Adrenal gland (tissue), 5 donors: Measurements from ENCODE around the gene LMCD1.

Experiments
- CTCF ChIP-seq, 6 experiments: fragments of 450-650 bp in 4 of 6; fragments of 200-600 bp in 2 of 6; sonication (generic) in 1 of 6; IDR thresholded peaks; 1 replicate in 5 of 6; 2 replicates in 1 of 6; pipeline versions ENCODE4 v1.5.1 to v1.8.0; 2016 to 2021; ENCODE audit warnings: antibody characterized with exemption in 6 of 6, mild to moderate bottlenecking in 2 of 6, moderate library complexity in 1 of 6
- POLR2A ChIP-seq, 2 donors: fragments of 450-650 bp; IDR thresholded peaks; one replicate each; pipeline ENCODE4 v1.6.1; 2017; ENCODE audit warnings: antibody characterized with exemption in 2 of 2, mild to moderate bottlenecking in 2 of 2, moderate library complexity in 1 of 2
- donor health status: DM: no; HTN: no; CAD: no.

- TF ChIP-seq POLR2A (IDR thresholded peaks at IDR 0.05) (no peak), CTCF (IDR thresholded peaks at IDR 0.05) (peak; percentile 81 to 92 (median 86))
Measured at GRCh38 chr3:8622873-8623691, 121.5 kb downstream of the LMCD1 start.
